HPDE6-E6E7 (cell line): ENCODE measurements around the gene IRX2.

ENCODE experiments used
- DNase-seq: peaks from one replicate; pipeline ENCODE4 v3.0.0; 2011; ENCODE audit warnings: missing footprints; ENCODE audit errors: extremely low spot score

Gene IRX2

DNA sequence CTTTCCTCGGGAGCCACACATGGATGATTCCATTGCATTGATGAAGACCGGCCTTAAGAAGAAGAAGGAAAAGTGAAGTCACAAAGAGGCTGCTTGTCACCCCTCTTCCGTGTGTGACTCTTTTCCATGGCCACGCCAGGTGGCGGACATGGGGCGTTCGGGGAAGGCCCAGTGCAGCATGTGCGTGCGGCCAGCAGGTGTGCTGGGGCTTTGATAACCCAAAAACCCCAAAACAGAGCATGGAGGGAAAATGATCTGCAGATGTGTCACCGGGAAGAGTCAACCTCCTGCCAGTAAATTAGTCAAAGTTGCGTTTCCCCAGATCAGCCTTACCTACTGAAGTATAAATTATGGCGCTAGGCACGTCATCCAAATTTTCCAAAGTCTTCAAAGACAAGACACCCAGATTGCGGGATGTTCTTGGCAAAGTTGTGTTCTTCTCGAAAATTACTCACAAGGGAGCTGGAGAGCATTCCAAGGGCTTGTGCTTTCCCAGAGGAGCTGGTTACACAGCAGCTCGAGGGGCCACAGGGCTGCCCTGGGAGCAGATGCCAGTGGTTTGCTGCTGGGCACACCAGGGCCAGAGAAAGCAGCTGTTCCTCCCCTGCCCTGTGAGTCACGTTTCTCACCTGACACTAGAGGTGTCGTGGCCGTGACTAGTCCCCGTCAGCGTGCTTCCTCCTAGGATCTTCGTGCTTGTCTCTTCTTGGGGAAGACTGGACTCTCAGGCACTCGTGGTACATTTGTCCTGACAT is 53.9 kb downstream of the IRX2 start:
- DNase-seq = no peak

DNA sequence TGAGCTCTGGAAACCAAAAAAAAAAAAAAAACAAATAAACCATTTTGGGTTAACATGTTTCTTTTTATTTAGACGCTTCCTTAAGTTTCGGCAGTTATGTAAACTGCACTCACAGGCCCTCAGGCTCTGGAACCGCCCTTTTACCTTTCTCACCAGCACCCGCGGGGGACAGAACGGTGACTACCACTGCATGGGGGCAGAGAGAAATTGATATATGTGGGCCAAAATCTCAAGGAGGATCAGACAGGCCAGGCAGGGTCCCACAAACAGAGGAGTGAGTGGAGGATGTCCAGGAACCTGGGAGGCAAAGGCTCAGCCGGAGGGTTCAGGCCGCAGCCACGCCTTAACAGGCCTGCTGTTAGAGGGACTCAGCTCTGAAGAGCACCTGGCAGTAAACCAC is 54.4 kb downstream of the IRX2 start:
- no peak for DNase-seq
